ENCODE data around the gene OR4E1.
"Not testable (repeated sequence)": the region's sequence is repeated elsewhere in the genome, so short reads cannot be mapped to it uniquely, and the experiment has no call there.

The OR4E1 gene

GRCh38 chr14:21673718-21674117 lies at the start of gene OR4E1:
Gene OR4E1 (minus strand): TSS chr14:21673818. CDS start chr14:21670935, 2,883 bp downstream.
- no peak for DNase-seq

GRCh38 chr14:21721504-21721903 lies 47.9 kb upstream of the OR4E1 start:
- no peak for DNase-seq

- DNase-seq, result no peak
Measured at GRCh38 chr14:21719841-21720240, 46.2 kb upstream of the OR4E1 start.

- DNase-seq, result no peak
Measured at GRCh38 chr14:21714318-21714929, 40.8 kb upstream of the OR4E1 start.

GRCh38 chr14:21712036-21712435 lies 38.4 kb upstream of the OR4E1 start:
- DNase-seq, result no peak

- peak; percentile 12 to 30 for DNase-seq
Measured at GRCh38 chr14:21711360-21711961, 37.8 kb upstream of the OR4E1 start.

GRCh38 chr14:21704338-21704737 lies 30.7 kb upstream of the OR4E1 start:
- no peak for DNase-seq

- DNase-seq, result no peak
Measured at GRCh38 chr14:21703357-21704326, 30.0 kb upstream of the OR4E1 start.

GRCh38 chr14:21702316-21702715 lies 28.7 kb upstream of the OR4E1 start:
- no peak for DNase-seq

GRCh38 chr14:21699551-21699950 lies 25.9 kb upstream of the OR4E1 start:
- no peak for DNase-seq

GRCh38 chr14:21698538-21698937 lies 24.9 kb upstream of the OR4E1 start:
- not testable (repeated sequence) for DNase-seq

- not testable (repeated sequence) for DNase-seq
Measured at GRCh38 chr14:21697662-21698061, 24.0 kb upstream of the OR4E1 start.

GRCh38 chr14:21694425-21694824 lies 20.8 kb upstream of the OR4E1 start:
- no peak for DNase-seq

- DNase-seq, result no peak
Measured at GRCh38 chr14:21686468-21686867, 12.8 kb upstream of the OR4E1 start.

GRCh38 chr14:21680072-21680471 lies 6.5 kb upstream of the OR4E1 start:
- DNase-seq, result no peak

- no peak for DNase-seq
Measured at GRCh38 chr14:21675566-21675965, 1.9 kb upstream of the OR4E1 start.

- no peak for DNase-seq
Measured at GRCh38 chr14:21672116-21672515, 1.5 kb downstream of the OR4E1 start.

GRCh38 chr14:21671371-21671770 lies 2.2 kb downstream of the OR4E1 start:
- no peak for DNase-seq

- DNase-seq, result no peak
Measured at GRCh38 chr14:21669284-21669683, 4.3 kb downstream of the OR4E1 start.

GRCh38 chr14:21668377-21668776 lies 5.2 kb downstream of the OR4E1 start:
- no peak for DNase-seq

- DNase-seq, result no peak
Measured at GRCh38 chr14:21656980-21657379, 16.6 kb downstream of the OR4E1 start.

- DNase-seq, result no peak
Measured at GRCh38 chr14:21654215-21654614, 19.4 kb downstream of the OR4E1 start.

- no peak for DNase-seq
Measured at GRCh38 chr14:21653331-21653885, 20.2 kb downstream of the OR4E1 start, which contains the start of gene OR4E2. Gene OR4E2 (plus strand): TSS chr14:21653835. CDS start chr14:21665083, 11,248 bp downstream.
